IPS DF 6.9 (cell line): ENCODE measurements around the gene SLC39A7.
"Not testable (repeated sequence)": the region's sequence is repeated elsewhere in the genome, so short reads cannot be mapped to it uniquely, and the experiment has no call there.

ENCODE experiments used
- DNase-seq: peaks from one replicate; pipeline ENCODE4 v3.0.0-alpha.2; 2013; ENCODE audit warnings: low read depth, low spot score
- H3K27ac ChIP-seq: one replicate; pipeline ENCODE4 v1.5.1; 2013; ENCODE audit warnings: low read length, control low read depth
- H3K27me3 ChIP-seq: 2 replicates; pipeline ENCODE4 v1.6.1; 2013; ENCODE audit warnings: mild to moderate bottlenecking, low read length; ENCODE audit not compliant: control insufficient read depth, insufficient read depth
- H3K36me3 ChIP-seq: 2 replicates; pipeline ENCODE4 v1.6.1; 2013; ENCODE audit warnings: low read length; ENCODE audit not compliant: control insufficient read depth, insufficient read depth
- H3K4me1 ChIP-seq: 2 replicates; pipeline ENCODE4 v1.6.1; 2013; ENCODE audit warnings: low read length; ENCODE audit not compliant: control insufficient read depth, insufficient read depth
- H3K4me3 ChIP-seq: 2 replicates; pipeline ENCODE4 v1.5.1; 2013; ENCODE audit warnings: mild to moderate bottlenecking, low read length
- H3K9me3 ChIP-seq: 2 replicates; pipeline ENCODE4 v1.6.1; 2013; ENCODE audit warnings: low read length, inconsistent platforms; ENCODE audit not compliant: control insufficient read depth, insufficient read depth
- WGBS: extraction: QIAGEN DNeasy Blood & Tissue Kit; methylation state at CpG from one replicate; pipeline ENCODE4 v1.1.7; 2013; ENCODE audit warnings: mixed read lengths, missing lambda C conversion rate; ENCODE audit not compliant: insufficient read length, insufficient coverage; 5-methylcytosine and 5-hydroxymethylcytosine counted together

The SLC39A7 gene

DNA sequence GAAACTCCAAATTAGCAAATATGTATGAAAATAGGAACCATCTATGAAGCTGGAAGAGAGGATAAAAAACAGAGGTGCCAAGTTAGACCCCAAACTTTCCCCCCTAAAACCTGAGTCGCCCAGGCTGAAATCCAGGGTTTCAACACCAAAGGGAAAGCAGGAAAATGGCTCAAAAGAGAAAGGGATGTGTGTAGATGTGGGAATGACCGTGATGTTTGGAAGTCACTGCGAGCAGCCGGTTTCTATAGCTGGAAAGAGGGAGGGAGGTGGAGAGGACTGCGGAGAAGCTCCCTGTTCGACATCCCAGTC lies 12.1 kb downstream of the SLC39A7 start:
- WGBS, result no CpG with 5 or more reads among the region's 6 CpGs
- H3K27ac ChIP-seq, result no peak overlapping the region
- DNase-seq, result no peak
- H3K36me3 ChIP-seq, result no peaks in the 10 kb centered on the region
- peaks cover 54% of the 10 kb centered on the region for H3K27me3 ChIP-seq
- peaks cover 2% of the 10 kb centered on the region; the same call in 1 of the 2 replicates for H3K4me1 ChIP-seq
- no peaks in the 10 kb centered on the region for H3K9me3 ChIP-seq
- peak overlapping the region; percentile 56; the same call in 1 of the 2 replicates for H3K4me3 ChIP-seq

DNA sequence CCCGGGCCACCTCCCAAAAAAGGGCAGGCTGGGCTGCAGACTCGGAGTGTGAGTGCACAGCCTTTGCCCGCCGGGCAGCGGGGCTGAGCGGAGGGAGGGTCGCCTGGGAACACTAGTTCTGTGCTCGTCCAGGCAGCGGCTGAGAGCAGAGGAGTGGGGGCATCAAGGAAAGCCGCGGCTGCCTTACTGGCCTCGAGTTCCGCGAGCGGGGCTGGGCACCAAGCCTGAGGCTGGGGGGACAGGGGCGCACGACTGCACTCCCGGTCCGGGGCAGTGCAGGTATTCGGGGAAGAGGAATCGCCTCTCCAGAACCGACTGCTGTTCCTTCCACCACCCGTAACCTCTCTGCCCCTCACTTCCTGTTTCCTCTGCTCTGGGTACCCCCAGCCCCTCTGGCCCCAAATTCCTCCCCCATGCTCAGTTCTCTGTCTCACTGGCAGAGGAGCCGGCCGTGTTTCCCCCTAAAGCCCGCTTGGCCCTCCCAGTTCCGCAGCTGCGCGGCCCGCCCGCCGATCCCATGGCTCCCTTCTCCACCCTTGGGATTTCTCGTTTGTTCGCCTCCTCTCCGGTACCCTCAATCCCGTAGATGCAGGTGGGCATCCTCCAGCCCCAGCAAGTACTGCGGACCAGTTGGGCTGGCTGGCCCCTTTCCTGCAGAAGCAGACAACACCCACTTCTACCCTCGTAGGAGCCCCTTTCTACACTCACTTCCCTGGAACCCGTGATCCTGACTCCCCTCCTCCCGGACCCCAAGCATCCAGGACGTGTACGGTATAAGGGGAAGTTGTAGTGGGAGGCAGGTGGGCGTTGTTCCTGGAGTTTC lies 12.7 kb downstream of the SLC39A7 start:
- Histone ChIP-seq H3K4me3 (peak overlapping the region; percentile 56), H3K4me1 (peaks cover 2% of the 10 kb centered on the region; the same call in 1 of the 2 replicates), H3K9me3 (no peaks in the 10 kb centered on the region), H3K36me3 (no peaks in the 10 kb centered on the region), H3K27ac (no peak overlapping the region), H3K27me3 (peaks cover 60% of the 10 kb centered on the region)
- WGBS, result no CpG with 5 or more reads among the region's 43 CpGs
- no peak for DNase-seq

DNA sequence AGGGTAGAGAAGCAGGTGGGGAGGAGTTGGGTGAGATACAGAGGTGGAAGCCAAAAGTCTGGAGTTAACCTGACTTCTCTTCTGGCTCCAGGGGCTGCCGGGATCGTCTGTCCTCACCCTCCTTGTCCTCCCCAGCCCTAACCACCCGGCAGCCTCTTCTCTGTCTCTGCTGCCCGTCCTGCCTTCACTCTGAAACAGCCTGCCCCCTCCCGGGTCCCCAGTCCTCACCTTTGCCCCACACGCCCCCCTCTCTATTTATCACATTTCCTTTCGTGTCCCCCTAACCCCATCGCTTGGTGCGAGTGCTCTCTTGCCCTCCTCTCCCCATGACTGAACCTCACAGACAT lies 13.3 kb downstream of the SLC39A7 start:
- peaks cover 65% of the 10 kb centered on the region for H3K27me3 ChIP-seq
- peaks cover 2% of the 10 kb centered on the region; the same call in 1 of the 2 replicates for H3K4me1 ChIP-seq
- no peaks in the 10 kb centered on the region for H3K9me3 ChIP-seq
- no peak overlapping the region for H3K27ac ChIP-seq
- no CpG with 5 or more reads among the region's 9 CpGs for WGBS
- peak overlapping the region; percentile 56; the same call in 1 of the 2 replicates for H3K4me3 ChIP-seq
- no peaks in the 10 kb centered on the region for H3K36me3 ChIP-seq
- DNase-seq, result no peak

DNA sequence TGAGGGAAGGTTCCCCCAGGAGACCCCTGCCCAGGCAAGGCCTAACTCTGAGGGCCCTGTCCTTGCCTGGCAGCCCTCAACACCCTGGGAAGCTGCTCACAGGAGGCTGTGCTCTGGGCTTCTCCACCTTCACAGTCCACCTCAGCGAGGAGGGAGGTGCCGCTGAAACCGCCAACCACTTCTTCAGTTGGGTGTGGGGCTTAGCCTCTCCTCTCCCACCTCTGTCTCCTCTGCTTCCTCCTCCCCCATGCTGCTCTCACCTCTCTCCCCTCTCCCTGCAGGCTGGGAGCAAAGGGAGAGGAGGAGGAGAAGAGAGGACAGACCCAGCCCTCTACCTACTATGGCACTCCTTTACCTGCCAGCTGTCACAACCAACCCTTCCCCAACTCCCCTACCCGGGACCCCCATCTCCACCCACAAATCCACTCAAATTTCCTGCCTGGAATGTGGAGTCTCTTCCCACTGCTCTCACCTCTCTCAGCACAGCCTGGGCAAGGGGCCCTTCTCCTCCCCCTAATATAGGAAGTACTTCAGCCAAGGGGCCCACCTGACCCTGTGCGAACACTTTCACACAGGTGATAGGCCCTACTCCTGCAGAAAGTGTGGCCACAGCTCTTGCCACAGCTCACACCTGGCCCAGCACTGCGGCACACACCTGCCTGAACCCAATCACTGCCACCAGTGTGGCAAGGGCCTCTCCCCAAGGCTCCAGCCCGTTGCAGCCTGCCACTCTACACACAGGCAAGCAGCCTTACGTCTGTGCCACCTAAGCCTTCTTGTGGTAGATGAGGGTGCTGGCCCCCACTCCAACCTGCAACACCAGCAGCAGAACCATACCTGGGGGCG lies 14.8 kb downstream of the SLC39A7 start:
- no CpG with 5 or more reads among the region's 9 CpGs for WGBS

DNA sequence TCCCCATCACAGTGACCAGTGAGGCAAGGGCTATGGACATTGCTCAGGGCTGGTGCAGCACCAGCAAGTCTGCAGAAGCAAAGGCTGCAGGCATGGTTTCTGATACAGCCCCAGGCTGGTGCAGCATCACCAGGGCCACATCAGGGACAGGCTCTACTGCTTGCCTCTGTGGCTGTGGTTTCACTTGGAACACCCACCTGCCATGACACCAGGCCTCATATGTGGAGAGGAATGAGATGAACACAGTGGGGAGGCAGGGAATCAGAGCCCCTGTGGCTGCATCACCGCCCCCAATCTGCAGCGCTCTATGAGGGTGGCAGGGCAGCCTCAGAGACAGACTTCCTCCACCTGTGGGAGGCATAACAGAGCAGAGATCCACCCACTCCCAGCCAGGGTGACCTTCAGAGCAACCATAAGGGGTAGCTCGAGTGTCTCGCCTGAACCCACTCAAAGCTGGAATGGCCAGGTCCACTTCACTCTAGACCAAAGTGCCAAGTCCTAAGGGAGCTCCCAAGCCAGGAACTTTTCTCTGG lies 15.5 kb downstream of the SLC39A7 start:
- Histone ChIP-seq H3K27ac (no peak overlapping the region), H3K36me3 (no peaks in the 10 kb centered on the region), H3K4me3 (no peak overlapping the region), H3K9me3 (no peaks in the 10 kb centered on the region), H3K27me3 (peaks cover 68% of the 10 kb centered on the region), H3K4me1 (0 out of 2 replicates have a peak, but pooled peaks cover 2% of the 10 kb centered on the region)
- WGBS, result no CpG with 5 or more reads among the region's 4 CpGs
- no peak for DNase-seq

More for the DNA sequence above, 14.8 kb downstream of the SLC39A7 start:
- Histone ChIP-seq H3K27ac (no peak overlapping the region), H3K36me3 (no peaks in the 10 kb centered on the region), H3K9me3 (no peaks in the 10 kb centered on the region), H3K4me1 (peaks cover 2% of the 10 kb centered on the region; the same call in 1 of the 2 replicates), H3K4me3 (no peak overlapping the region), H3K27me3 (peaks cover 68% of the 10 kb centered on the region)
- DNase-seq, result no peak

DNA sequence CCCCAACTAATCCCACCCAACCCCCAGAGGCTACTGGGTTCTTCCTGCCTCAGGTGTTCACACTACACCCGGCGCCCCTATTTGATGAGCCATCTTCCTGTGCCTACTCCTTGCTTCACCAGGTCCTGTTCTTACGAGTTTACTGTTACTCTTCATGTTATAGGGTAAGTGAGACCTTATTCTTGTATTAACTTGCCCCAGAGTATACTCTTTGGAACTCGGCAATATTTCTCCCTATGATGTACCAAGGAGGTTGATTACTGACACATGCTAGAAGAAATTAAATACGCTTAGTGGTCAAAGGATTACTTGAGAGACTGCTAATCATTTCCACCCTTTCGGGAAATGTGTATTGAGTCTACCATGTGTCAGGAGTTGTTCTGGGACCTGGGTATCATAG lies 16.6 kb downstream of the SLC39A7 start:
- Histone ChIP-seq H3K27ac (no peak overlapping the region), H3K9me3 (no peaks in the 10 kb centered on the region), H3K36me3 (no peaks in the 10 kb centered on the region), H3K27me3 (peaks cover 64% of the 10 kb centered on the region), H3K4me1 (no peaks in the 10 kb centered on the region), H3K4me3 (no peak overlapping the region)
- WGBS, result no CpG with 5 or more reads among the region's 6 CpGs
- DNase-seq, result no peak

DNA sequence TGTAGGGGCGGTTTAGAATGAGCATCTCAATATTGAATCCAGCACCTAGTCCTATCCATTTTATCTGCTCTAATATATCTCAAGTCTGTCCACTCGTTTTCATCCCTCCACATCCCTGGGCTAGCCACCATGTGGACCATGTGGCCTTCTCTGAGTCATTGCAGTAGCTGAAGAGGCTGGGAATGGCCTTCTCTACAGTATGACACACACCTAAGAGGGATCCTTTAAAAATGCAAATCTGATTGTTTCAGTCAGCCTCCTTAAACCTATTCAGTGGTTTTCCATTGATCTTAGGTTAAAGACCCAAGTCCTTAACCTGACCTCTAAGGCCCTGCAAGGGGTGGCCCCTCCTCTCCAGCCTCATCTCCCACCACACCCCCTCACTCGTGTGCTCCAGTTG lies 17.0 kb downstream of the SLC39A7 start:
- no peak overlapping the region for H3K4me3 ChIP-seq
- H3K4me1 ChIP-seq, result no peaks in the 10 kb centered on the region
- WGBS, result no CpG with 5 or more reads among the region's 3 CpGs
- no peaks in the 10 kb centered on the region for H3K9me3 ChIP-seq
- peaks cover 61% of the 10 kb centered on the region for H3K27me3 ChIP-seq
- DNase-seq, result no peak
- H3K36me3 ChIP-seq, result no peaks in the 10 kb centered on the region
- no peak overlapping the region for H3K27ac ChIP-seq

DNA sequence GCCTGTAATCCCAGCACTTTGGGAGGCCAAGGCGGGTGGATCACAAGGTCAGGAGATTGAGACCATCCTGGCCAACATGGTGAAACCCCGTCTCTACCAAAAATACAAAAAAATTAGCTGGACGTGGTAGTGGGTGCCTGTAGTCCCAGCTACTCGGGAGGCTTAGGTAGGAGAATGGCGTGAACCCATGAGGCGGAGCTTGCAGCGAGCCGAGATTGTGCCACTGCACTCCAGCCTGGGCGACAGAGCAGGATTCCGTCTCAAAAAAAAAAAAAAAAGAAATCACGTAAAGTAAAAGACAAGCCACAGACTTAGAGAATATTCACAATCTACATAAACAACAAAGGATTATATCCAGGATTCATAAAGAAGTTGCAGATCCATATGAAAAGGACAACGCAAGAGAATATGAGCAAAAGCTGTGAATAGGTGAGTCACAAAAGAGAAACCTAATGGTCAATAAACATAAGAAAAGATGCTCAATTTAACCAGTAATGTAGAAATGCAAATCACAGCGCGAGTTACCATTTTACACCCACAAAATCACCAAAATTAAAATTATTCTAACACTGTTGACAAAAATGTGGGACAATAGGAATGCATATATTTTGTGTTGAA lies 25.9 kb downstream of the SLC39A7 start:
- not testable (repeated sequence) for H3K4me3 ChIP-seq, H3K36me3 ChIP-seq, H3K4me1 ChIP-seq, H3K27me3 ChIP-seq, DNase-seq, H3K27ac ChIP-seq, H3K9me3 ChIP-seq
- WGBS, result no CpG with 5 or more reads among the region's 14 CpGs

DNA sequence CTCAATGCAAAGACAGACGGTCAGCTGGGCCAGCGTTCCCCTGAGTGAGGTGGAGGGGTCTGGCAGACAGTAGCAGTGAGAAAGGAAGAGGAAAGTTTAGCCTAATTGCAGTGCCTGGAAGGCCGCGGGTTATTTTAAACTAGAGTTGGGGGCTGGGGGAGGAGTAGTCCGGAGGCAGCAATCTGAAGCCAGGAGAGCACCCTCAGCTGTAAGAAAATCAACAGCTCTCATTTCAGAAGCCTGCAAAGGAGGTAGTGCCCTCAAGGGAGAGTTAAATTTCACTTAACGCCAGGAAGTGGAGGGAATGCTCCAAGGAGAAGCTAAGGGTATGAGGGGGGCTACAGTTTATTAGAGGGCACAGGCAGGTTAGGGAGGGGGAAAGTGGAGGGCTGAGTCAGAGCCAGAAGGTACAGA lies 34.6 kb downstream of the SLC39A7 start:
- Histone ChIP-seq H3K27ac (no peak overlapping the region), H3K4me3 (no peak overlapping the region), H3K9me3 (no peaks in the 10 kb centered on the region), H3K27me3 (no peaks in the 10 kb centered on the region; the same call in 1 of the 2 replicates), H3K4me1 (peaks cover 3% of the 10 kb centered on the region), H3K36me3 (no peaks in the 10 kb centered on the region)
- WGBS, result no CpG with 5 or more reads among the region's 6 CpGs
- no peak for DNase-seq

DNA sequence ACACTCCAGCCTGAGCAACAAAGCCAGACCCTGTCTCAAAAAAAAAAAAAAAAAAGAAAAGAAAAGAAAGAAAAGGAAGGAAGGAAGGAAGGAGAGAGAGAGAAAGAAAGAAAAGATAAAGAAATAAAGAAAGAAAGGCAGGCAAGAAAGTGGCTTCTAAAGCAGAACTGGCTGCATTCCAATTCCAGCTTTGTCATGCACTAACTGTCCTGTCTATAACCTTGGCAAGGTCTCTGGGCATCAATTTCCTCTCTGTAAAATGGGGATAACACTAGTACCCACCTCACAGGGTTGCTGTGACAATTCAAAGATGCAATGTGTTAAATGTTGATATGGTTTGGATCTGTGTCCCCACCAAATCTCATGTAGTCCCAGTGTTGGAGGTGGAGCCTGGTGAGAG lies 35.7 kb downstream of the SLC39A7 start:
- Histone ChIP-seq H3K4me3 (no peak overlapping the region), H3K4me1 (peaks cover 3% of the 10 kb centered on the region), H3K9me3 (no peaks in the 10 kb centered on the region), H3K27me3 (no peaks in the 10 kb centered on the region; the same call in 1 of the 2 replicates), H3K27ac (no peak overlapping the region), H3K36me3 (no peaks in the 10 kb centered on the region)
- DNase-seq, result no peak
